Measurements from ENCODE around the gene CDC42BPG.

DNA sequence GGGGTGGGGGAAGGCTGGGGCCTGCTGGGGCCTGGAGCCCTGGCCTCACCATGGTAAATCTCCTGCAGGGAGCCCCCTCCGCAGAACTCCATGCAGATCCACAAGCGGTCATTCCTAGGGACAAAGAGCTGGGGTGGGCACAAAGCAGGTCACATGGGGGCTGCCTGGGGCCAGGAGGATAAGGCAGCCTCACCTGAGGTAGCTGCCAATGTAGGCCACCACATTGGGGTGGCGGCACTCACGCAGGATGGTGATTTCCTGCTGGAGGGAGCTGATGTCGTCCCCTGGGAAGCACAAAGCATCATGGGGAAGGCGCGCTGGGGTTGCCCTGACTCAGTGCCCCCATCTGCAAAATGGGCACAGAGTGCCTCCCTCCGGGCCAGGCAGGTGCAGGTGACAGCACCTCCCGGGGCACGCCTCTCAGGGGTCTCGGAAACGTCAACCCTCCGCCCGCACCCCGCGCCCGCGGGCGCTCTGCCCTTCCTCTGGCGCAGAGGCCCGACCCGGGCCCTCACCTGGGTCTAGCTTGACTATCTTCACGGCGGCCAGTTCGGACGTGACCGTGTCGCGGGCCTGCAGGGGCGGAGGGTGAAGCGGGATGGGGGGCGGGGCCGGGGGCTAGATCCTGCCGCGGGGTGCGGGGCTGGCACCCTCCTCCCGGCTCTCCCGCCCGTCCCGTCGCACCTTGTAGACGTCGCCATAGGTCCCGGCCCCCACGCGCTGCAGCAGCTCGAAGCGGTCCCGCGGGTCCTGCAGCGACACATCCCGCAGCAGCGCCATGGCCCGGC, 41.9 kb downstream of the CDC42BPG start:
- TF ChIP-seq CTCF (IDR thresholded peaks at IDR 0.05; ENCODE audit: low read length) (no peak), EZH2 (IDR thresholded peaks at IDR 0.05; ENCODE audit: borderline replicate concordance, low read length) (no peak)
